IMR-90 (cell line): ENCODE data around the gene TARS3. TPM values are rescaled to one million over a fixed set of nuclear protein-coding genes. Genes with fewer than 3 reads are reported as not detected.

Source experiments
- ATAC-seq: fragments of 200-7000 bp; cut with Tn5 transposase; 2 replicates; pipeline ENCODE4 v1.9.1; 2020; ENCODE audit warnings: low read depth, mild to moderate bottlenecking, moderate library complexity
- BruUV-seq: library from RNA; stranded (reverse); fragments of 400-500 nt; replicated peaks from 2 replicates; lab custom pipeline; 2021; lab: Mats Ljungman, UMichigan
- CTCF ChIA-PET: fragments of 300-600 bp; formaldehyde crosslinking; extraction: SDS; loops from one replicate; lab custom pipeline; 2021; ENCODE audit warnings: antibody characterized with exemption; lab: Yijun Ruan, JAX
- POLR2A ChIA-PET: fragments of 300-600 bp; sonication (Branson Sonifier 250); formaldehyde crosslinking; loops from one replicate; lab custom pipeline; 2022; ENCODE audit warnings: antibody characterized with exemption; ENCODE audit not compliant: unreplicated experiment; lab: Charles Lee
- DNase-seq: peaks from one replicate; pipeline ENCODE4 v3.0.0; 2013
- H2AFZ ChIP-seq: replicated peaks from 2 replicates; pipeline ENCODE3; 2013; ENCODE audit warnings: low read length, mild to moderate bottlenecking; ENCODE audit not compliant: poor library complexity
- H2AK5ac ChIP-seq: 2 replicates; pipeline ENCODE4 v1.6.1; 2013; ENCODE audit warnings: low read depth, low read length, inconsistent platforms
- H2AK9ac ChIP-seq: replicated peaks from 2 replicates; pipeline ENCODE3; 2013; ENCODE audit warnings: mild to moderate bottlenecking, low read depth, low read length, moderate library complexity; ENCODE audit not compliant: poor library complexity
- H2BK120ac ChIP-seq: 2 replicates; pipeline ENCODE4 v1.6.1; 2013; ENCODE audit warnings: low read depth, low read length, inconsistent platforms
- H2BK15ac ChIP-seq: 3 replicates; pipeline ENCODE4 v1.6.1; 2013; ENCODE audit warnings: low read depth, low read length, inconsistent platforms
- H2BK20ac ChIP-seq: 2 replicates; pipeline ENCODE4 v1.6.1; 2013; ENCODE audit warnings: low read depth, mild to moderate bottlenecking, inconsistent platforms, low read length, moderate library complexity
- H2BK5ac ChIP-seq: 2 replicates; pipeline ENCODE4 v1.6.1; 2013; ENCODE audit warnings: mild to moderate bottlenecking, low read depth, low read length, inconsistent platforms; ENCODE audit not compliant: poor library complexity, severe bottlenecking
- H3K14ac ChIP-seq: replicated peaks from 2 replicates; pipeline ENCODE4 v1.6.1; 2013; ENCODE audit warnings: low read depth, low read length, inconsistent platforms
- H3K18ac ChIP-seq: 2 replicates; pipeline ENCODE4 v1.6.1; 2013; ENCODE audit warnings: low read depth, low read length, control low read depth
- H3K23ac ChIP-seq: 2 replicates; pipeline ENCODE4 v1.6.1; 2013; ENCODE audit warnings: low read depth, low read length, inconsistent platforms
- H3K27ac ChIP-seq: 2 replicates; pipeline ENCODE4 v1.5.1; 2013; ENCODE audit warnings: mild to moderate bottlenecking, control low read depth, low read length; ENCODE audit not compliant: insufficient read depth
- H3K27me3 ChIP-seq: 2 replicates; pipeline ENCODE4 v1.6.1; 2013; ENCODE audit warnings: low read length; ENCODE audit not compliant: control insufficient read depth, insufficient read depth
- H3K36me3 ChIP-seq: 2 replicates; pipeline ENCODE4 v1.6.1; 2013; ENCODE audit warnings: low read length, mixed read lengths; ENCODE audit not compliant: control insufficient read depth, insufficient read depth
- H3K4ac ChIP-seq: 2 replicates; pipeline ENCODE4 v1.6.1; 2013; ENCODE audit warnings: low read depth, low read length, inconsistent platforms
- H3K4me1 ChIP-seq: 2 replicates; pipeline ENCODE4 v1.6.1; 2013; ENCODE audit warnings: low read length, mixed read lengths; ENCODE audit not compliant: control insufficient read depth, insufficient read depth
- H3K4me2 ChIP-seq: 2 replicates; pipeline ENCODE4 v1.6.1; 2013; ENCODE audit warnings: low read depth, mild to moderate bottlenecking, control low read depth, low read length, moderate library complexity
- H3K4me3 ChIP-seq: 2 replicates; pipeline ENCODE4 v1.5.1; 2013; ENCODE audit warnings: low read depth, mild to moderate bottlenecking, control low read depth, low read length, moderate library complexity; ENCODE audit not compliant: insufficient read depth
- H3K56ac ChIP-seq: 2 replicates; pipeline ENCODE4 v1.6.1; 2013; ENCODE audit warnings: low read length, inconsistent platforms; ENCODE audit not compliant: insufficient read depth; ENCODE audit errors: extremely low read depth
- H3K79me1 ChIP-seq, 2 experiments: 2 replicates each; pipeline ENCODE4 v1.6.1; 2013; ENCODE audit warnings: low read length in 2 of 2, inconsistent platforms in 1 of 2, low read depth in 1 of 2
- H3K9ac ChIP-seq: 2 replicates; pipeline ENCODE4 v1.6.1; 2013; ENCODE audit warnings: low read depth, low read length, control low read depth
- H3K9me1 ChIP-seq: 2 replicates; pipeline ENCODE4 v1.6.1; 2013; ENCODE audit warnings: low read length, inconsistent platforms; ENCODE audit not compliant: insufficient read depth
- H3K9me3 ChIP-seq: 2 replicates; pipeline ENCODE4 v1.6.1; 2013; ENCODE audit warnings: low read length; ENCODE audit not compliant: control insufficient read depth, insufficient read depth
- H4K20me1 ChIP-seq: 2 replicates; pipeline ENCODE4 v1.6.1; 2013; ENCODE audit warnings: low read length, inconsistent platforms; ENCODE audit not compliant: insufficient read depth
- H4K5ac ChIP-seq: 2 replicates; pipeline ENCODE4 v1.6.1; 2013; ENCODE audit warnings: mild to moderate bottlenecking, low read depth, low read length, control low read depth
- H4K8ac ChIP-seq, 2 experiments: 2 replicates each; pipeline ENCODE4 v1.6.1; 2013; ENCODE audit warnings: low read depth in 2 of 2, low read length in 2 of 2, control low read depth in 1 of 2, inconsistent platforms in 1 of 2
- H4K91ac ChIP-seq: 2 replicates; pipeline ENCODE4 v1.6.1; 2013; ENCODE audit warnings: low read depth, low read length, inconsistent platforms; ENCODE audit not compliant: insufficient read depth
- CEBPB ChIP-seq: IDR thresholded peaks from 2 replicates; pipeline ENCODE4 v1.6.1; 2012; ENCODE audit warnings: low read depth, low read length, improper control_type of control experiment
- FOS ChIP-seq: fragments of 150-350 bp; IDR thresholded peaks from 2 replicates; pipeline ENCODE4 v1.6.1; 2016; ENCODE audit warnings: low read depth, low read length
- MAFK ChIP-seq: IDR thresholded peaks from 2 replicates; pipeline ENCODE4 v1.6.1; 2012; ENCODE audit warnings: low read depth, low read length, improper control_type of control experiment
- MXI1 ChIP-seq: IDR thresholded peaks from 2 replicates; pipeline ENCODE4 v1.6.1; 2012; ENCODE audit warnings: low read depth, mild to moderate bottlenecking, low read length, moderate library complexity, borderline replicate concordance
- WGBS, 2 experiments: methylation state at CpG; one replicate each; pipeline versions ENCODE4 v1.1.5 to v1.1.7; 2013; ENCODE audit warnings: missing lambda C conversion rate in 2 of 2; ENCODE audit not compliant: insufficient read length in 1 of 2; ENCODE audit errors: extremely low coverage in 2 of 2; 5-methylcytosine and 5-hydroxymethylcytosine counted together
- dilution Hi-C: fragments of 300-500 bp; cut with HindIII; formaldehyde crosslinking; loops from one replicate; pipeline ENCODE4 v1.14.3; 2018; ENCODE audit warnings: low sequenced_read_pairs; ENCODE audit not compliant: unreplicated experiment
- in situ Hi-C: fragments of 300-500 bp; cut with MboI; formaldehyde crosslinking; loops from 3 replicates; pipeline ENCODE4 v1.14.3; 2019; ENCODE audit warnings: low sequenced_read_pairs, inconsistent platforms, mixed read lengths
- intact Hi-C: fragments of 100-400 bp; cut with micrococcal nuclease; formaldehyde crosslinking; loops from 2 replicates; pipeline ENCODE4 v1.10.0; 2022
- polyA plus RNA-seq, 3 experiments: library from polyadenylated mRNA; depleted of rRNA; stranded (reverse); fragments of >200 nt; gene quantifications; 2 replicates each; pipeline ENCODE4 v1.2.3, GENCODE V29; 2012; ENCODE audit warnings: low replicate concordance in 1 of 3
- total RNA-seq: library from RNA; depleted of rRNA; stranded (reverse); fragments of >200 nt; gene quantifications from 2 replicates; pipeline ENCODE4 v1.2.3, GENCODE V29; 2012

The TARS3 gene
- total and polyA plus RNA-seq, 2 of the 4 experiments (the other 2 are of a cell fraction), result 3.4 to 9.3 TPM

- H2BK5ac ChIP-seq, result peak overlapping the region; percentile 97
- H2AK5ac ChIP-seq, result peak overlapping the region; percentile 85
- peaks cover 0 to 23% of the 10 kb centered on the region in 2 experiments; a peak in 3 of 4 replicates for H3K79me1 ChIP-seq
- peaks cover 23% of the 10 kb centered on the region for H3K36me3 ChIP-seq
- peaks cover 2% of the 10 kb centered on the region for H4K20me1 ChIP-seq
- no TSS peak for BruUV-seq
- no peaks in the 10 kb centered on the region for H3K9me3 ChIP-seq
- H2BK120ac ChIP-seq, result peak overlapping the region; percentile 89
- intact Hi-C loops (loop anchor here (5.0 kb wide), 1 partner anchor 46 kb away; the partner anchor contains the start of gene TARS3), in situ Hi-C loops (no loop called here), dilution Hi-C loops (no loop called here)
- H3K18ac ChIP-seq, result peak overlapping the region; percentile 67
- no peaks in the 10 kb centered on the region for H3K27me3 ChIP-seq
- peak; percentile 66 for ATAC-seq
- peak; percentile 89 for DNase-seq
- H2AFZ ChIP-seq, result peak overlapping the region; percentile 73
- H4K91ac ChIP-seq, result peak overlapping the region; percentile 90
- peak overlapping the region; percentile 94; the same call in 2 of the 3 replicates for H2BK15ac ChIP-seq
- no peak overlapping the region for H3K4me3 ChIP-seq
- WGBS, 2 experiments, result 64% methylated on average over 10 of the region's 16 CpGs; no CpG with 5 or more reads in 1 of the 2 experiments
- ChIA-PET POLR2A (no interaction called here), CTCF (no interaction called here)
- H2AK9ac ChIP-seq, result peak overlapping the region; percentile 82
- peak overlapping the region; percentile 41 to 61; a peak in 2 of 4 replicates for H4K8ac ChIP-seq
- H3K27ac ChIP-seq, result peak overlapping the region; percentile 88
- H3K9ac ChIP-seq, result peak overlapping the region; percentile 43; the same call in 1 of the 2 replicates
- H3K9me1 ChIP-seq, result peaks cover 20% of the 10 kb centered on the region
- H4K5ac ChIP-seq, result peak overlapping the region; percentile 62
- H3K56ac ChIP-seq, result peak overlapping the region; percentile 26; the same call in 1 of the 2 replicates
- H3K14ac ChIP-seq, result peak overlapping the region; percentile 83
- H3K4me1 ChIP-seq, result peaks cover 13% of the 10 kb centered on the region
- TF ChIP-seq CEBPB (peak; percentile 42; the same call in 1 of the 2 replicates), FOS (peak; percentile 48; the same call in 1 of the 2 replicates), MAFK (no peak), MXI1 (no peak)
- peak overlapping the region; percentile 62; the same call in 1 of the 2 replicates for H3K23ac ChIP-seq
- peak overlapping the region; percentile 95 for H3K4ac ChIP-seq
- peak overlapping the region; percentile 83 for H3K4me2 ChIP-seq
- peak overlapping the region; percentile 90 for H2BK20ac ChIP-seq
Measured at GRCh38 chr15:101675796-101676582, 48.3 kb downstream of the TARS3 start.
